MCF 10A (cell line): ENCODE data around the gene CHURC1. TPM values are rescaled to one million over a fixed set of nuclear protein-coding genes. Genes with fewer than 3 reads are reported as not detected.
A peak's percentile ranks its signal among the peaks of the same experiment; 100 is the strongest.

Source experiments
- BruUV-seq: library from RNA; stranded (reverse); fragments of 400-500 nt; replicated peaks from 2 replicates; lab custom pipeline; 2021; lab: Mats Ljungman, UMichigan
- CTCF ChIA-PET: fragments of 300-600 bp; sonication (Branson Sonifier 250); formaldehyde crosslinking; extraction: SDS; loops from one replicate; lab custom pipeline; 2021; ENCODE audit warnings: antibody characterized with exemption, inconsistent platforms; lab: Yijun Ruan, JAX
- POLR2A ChIA-PET: fragments of 300-600, 350-650 bp; sonication (Branson Sonifier 250); formaldehyde crosslinking; extraction: SDS; loops from one replicate; lab custom pipeline; 2020; ENCODE audit warnings: antibody characterized with exemption, inconsistent platforms; lab: Yijun Ruan, JAX
- DNase-seq: peaks from one replicate; pipeline ENCODE4 v3.0.0-alpha.2; 2018; ENCODE audit not compliant: unreplicated experiment
- H3K27ac Mint-ChIP-seq: one replicate; pipeline ENCODE4 v1.8.0; 2022; ENCODE audit warnings: mild to moderate bottlenecking, low read depth, mixed read lengths; ENCODE audit not compliant: unreplicated experiment
- H3K27me3 Mint-ChIP-seq: one replicate; pipeline ENCODE4 v1.8.0; 2022; ENCODE audit warnings: mixed read lengths; ENCODE audit not compliant: insufficient read depth, unreplicated experiment
- H3K36me3 Mint-ChIP-seq: one replicate; pipeline ENCODE4 v1.8.0; 2022; ENCODE audit warnings: mild to moderate bottlenecking, moderate library complexity, mixed read lengths; ENCODE audit not compliant: insufficient read depth, unreplicated experiment
- H3K4me1 Mint-ChIP-seq: one replicate; pipeline ENCODE4 v1.8.0; 2022; ENCODE audit warnings: mixed read lengths; ENCODE audit not compliant: insufficient read depth, unreplicated experiment
- H3K4me3 Mint-ChIP-seq: one replicate; pipeline ENCODE4 v1.8.0; 2022; ENCODE audit warnings: mild to moderate bottlenecking, moderate library complexity, mixed read lengths; ENCODE audit not compliant: unreplicated experiment
- H3K9me3 Mint-ChIP-seq: one replicate; pipeline ENCODE4 v1.8.0; 2022; ENCODE audit warnings: mixed read lengths; ENCODE audit not compliant: unreplicated experiment
- intact Hi-C: fragments of 100-400 bp; cut with micrococcal nuclease; formaldehyde crosslinking; loops from 2 replicates; pipeline ENCODE4 v1.14.1; 2022
- total RNA-seq: library from RNA; stranded (reverse); gene quantifications from 2 replicates; pipeline ENCODE4 v1.2.3, GENCODE V29; 2022
- TF ChIP-seq, protein P1 (sequence below): fragments of 200-600 bp; IDR thresholded peaks from one replicate; pipeline ENCODE4 v1.8.0; 2022; ENCODE audit warnings: antibody characterized with exemption, mild to moderate bottlenecking; ENCODE audit not compliant: unreplicated experiment

Gene CHURC1
- total RNA-seq, 1 experiment from 2014 or later: 72.5 TPM

- no TSS peak for BruUV-seq
- peak overlapping the region; percentile 47 for H3K4me3 Mint-ChIP-seq
Measured at GRCh38 chr14:64878837-64879634, 35.2 kb upstream of the CHURC1 start.

GRCh38 chr14:64879635-64880220 lies 34.5 kb upstream of the CHURC1 start, which contains the start of gene SPTB:
Gene SPTB, minus strand, starts transcription at chr14:64879907. Its CDS starts 56,813 bp downstream, at chr14:64823094.
- TF ChIP-seq, protein P1, sequence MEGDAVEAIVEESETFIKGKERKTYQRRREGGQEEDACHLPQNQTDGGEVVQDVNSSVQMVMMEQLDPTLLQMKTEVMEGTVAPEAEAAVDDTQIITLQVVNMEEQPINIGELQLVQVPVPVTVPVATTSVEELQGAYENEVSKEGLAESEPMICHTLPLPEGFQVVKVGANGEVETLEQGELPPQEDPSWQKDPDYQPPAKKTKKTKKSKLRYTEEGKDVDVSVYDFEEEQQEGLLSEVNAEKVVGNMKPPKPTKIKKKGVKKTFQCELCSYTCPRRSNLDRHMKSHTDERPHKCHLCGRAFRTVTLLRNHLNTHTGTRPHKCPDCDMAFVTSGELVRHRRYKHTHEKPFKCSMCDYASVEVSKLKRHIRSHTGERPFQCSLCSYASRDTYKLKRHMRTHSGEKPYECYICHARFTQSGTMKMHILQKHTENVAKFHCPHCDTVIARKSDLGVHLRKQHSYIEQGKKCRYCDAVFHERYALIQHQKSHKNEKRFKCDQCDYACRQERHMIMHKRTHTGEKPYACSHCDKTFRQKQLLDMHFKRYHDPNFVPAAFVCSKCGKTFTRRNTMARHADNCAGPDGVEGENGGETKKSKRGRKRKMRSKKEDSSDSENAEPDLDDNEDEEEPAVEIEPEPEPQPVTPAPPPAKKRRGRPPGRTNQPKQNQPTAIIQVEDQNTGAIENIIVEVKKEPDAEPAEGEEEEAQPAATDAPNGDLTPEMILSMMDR: no peak
- Mint-ChIP-seq H3K27ac (no peak within 1 kb of the TSS), H3K36me3 (no peaks in the 10 kb centered on the region), H3K4me1 (peaks cover 8% of the 10 kb centered on the region), H3K9me3 (peaks cover 7% of the 10 kb centered on the region), H3K27me3 (peaks cover 84% of the 10 kb centered on the region), H3K4me3 (peak within 1 kb of the TSS; percentile 50)
- intact Hi-C loops: no loop called here
- POLR2A ChIA-PET: interaction anchor here (0.6 kb wide), 1 partner anchor 176 kb away, joined by 4 read pairs; no protein-coding TSS in a partner anchor
- BruUV-seq: no TSS peak
- peak; percentile 15 for DNase-seq
- CTCF ChIA-PET: interaction anchor here (0.7 to 4.3 kb wide), 6 partner anchors 12 to 1490 kb away, joined by 3 to 31 read pairs (median 7); no protein-coding TSS in a partner anchor

More at GRCh38 chr14:64878837-64879634, 35.2 kb upstream of the CHURC1 start:
- Mint-ChIP-seq H3K36me3 (no peaks in the 10 kb centered on the region), H3K9me3 (peaks cover 7% of the 10 kb centered on the region), H3K4me1 (peaks cover 8% of the 10 kb centered on the region), H3K27me3 (peaks cover 81% of the 10 kb centered on the region), H3K27ac (no peak overlapping the region)
- no peak for DNase-seq
- intact Hi-C loops: no loop called here
- CTCF ChIA-PET: interaction anchor here (0.6 to 4.3 kb wide), 5 partner anchors 13 to 344 kb away, joined by 3 to 31 read pairs (median 9); no protein-coding TSS in a partner anchor
- POLR2A ChIA-PET: interaction anchor here (0.6 to 1.3 kb wide), 3 partner anchors 11 to 176 kb away, joined by 3 to 4 read pairs (median 4); no protein-coding TSS in a partner anchor
- TF ChIP-seq, protein P1: no peak

GRCh38 chr14:64880221-64881121 lies 33.8 kb upstream of the CHURC1 start:
- peak; percentile 12 for DNase-seq
- H3K27ac Mint-ChIP-seq: no peak overlapping the region
- peak overlapping the region; percentile 50 for H3K4me3 Mint-ChIP-seq
- H3K27me3 Mint-ChIP-seq: peaks cover 86% of the 10 kb centered on the region
- H3K4me1 Mint-ChIP-seq: peaks cover 8% of the 10 kb centered on the region
- H3K36me3 Mint-ChIP-seq: no peaks in the 10 kb centered on the region
- intact Hi-C loops: no loop called here
- BruUV-seq: no TSS peak
- peaks cover 7% of the 10 kb centered on the region for H3K9me3 Mint-ChIP-seq
- ChIA-PET POLR2A (no interaction called here), CTCF (interaction anchor here (0.7 to 4.3 kb wide), 8 partner anchors 11 to 1489 kb away, joined by 3 to 31 read pairs (median 3); no protein-coding TSS in a partner anchor)
- TF ChIP-seq, protein P1: no peak
